CD4-positive, alpha-beta T cell treated with Interleukin-6 for 4 hours (primary cell): ENCODE results near the gene SYT12.

Source experiments
- DNase-seq: peaks from one replicate; pipeline ENCODE4 v3.0.0-alpha.2; 2020; ENCODE audit warnings: mixed read lengths

Gene SYT12

GRCh38 chr11:67031791-67032561, 9.0 kb downstream of the SYT12 start:
- DNase-seq = no peak

GRCh38 chr11:67032830-67033551, 10.1 kb downstream of the SYT12 start:
- no peak for DNase-seq

- DNase-seq = no peak
Measured at GRCh38 chr11:67033661-67034166, 10.8 kb downstream of the SYT12 start.

- no peak for DNase-seq
Measured at GRCh38 chr11:67034350-67034749, 11.4 kb downstream of the SYT12 start.

- no peak for DNase-seq
Measured at GRCh38 chr11:67040147-67040546, 17.2 kb downstream of the SYT12 start.

- DNase-seq = no peak
Measured at GRCh38 chr11:67041602-67042001, 18.7 kb downstream of the SYT12 start.

- DNase-seq = no peak
Measured at GRCh38 chr11:67043572-67044349, 20.8 kb downstream of the SYT12 start.

- no peak for DNase-seq
Measured at GRCh38 chr11:67044496-67044895, 21.6 kb downstream of the SYT12 start.

GRCh38 chr11:67045314-67045713, 22.4 kb downstream of the SYT12 start:
- no peak for DNase-seq

- no peak for DNase-seq
Measured at GRCh38 chr11:67048515-67049130, 25.7 kb downstream of the SYT12 start.

- DNase-seq = no peak
Measured at GRCh38 chr11:67050139-67050538, 27.2 kb downstream of the SYT12 start.

- no peak for DNase-seq
Measured at GRCh38 chr11:67051180-67051893, 28.4 kb downstream of the SYT12 start.

GRCh38 chr11:67051945-67052488, 29.1 kb downstream of the SYT12 start:
- no peak for DNase-seq

GRCh38 chr11:67052891-67053290, 30.0 kb downstream of the SYT12 start:
- DNase-seq = no peak

GRCh38 chr11:67053896-67054329, 31.0 kb downstream of the SYT12 start:
- peak; percentile 48 for DNase-seq

- DNase-seq = no peak
Measured at GRCh38 chr11:67054346-67054835, 31.5 kb downstream of the SYT12 start.

GRCh38 chr11:67054836-67055523, 32.0 kb downstream of the SYT12 start:
- no peak for DNase-seq

- no peak for DNase-seq
Measured at GRCh38 chr11:67055812-67056211, 32.9 kb downstream of the SYT12 start.

- peak; percentile 61 for DNase-seq
Measured at GRCh38 chr11:67056267-67057204, 33.6 kb downstream of the SYT12 start, which contains the start of gene RHOD. TSS of gene RHOD (plus strand) at chr11:67056847. CDS start at chr11:67056903, 56 bp downstream.
